ENCODE measurements around the gene ALG9.

GRCh38 chr11:111838054-111838453 is 33.3 kb downstream of the ALG9 start:
- TF ChIP-seq CTCF (IDR thresholded peaks at IDR 0.05) (no peak), EP300 (IDR thresholded peaks at IDR 0.05) (no peak)

All from tibial nerve (tissue), 4 donors.